Upper lobe of left lung (tissue), 4 donors: ENCODE results near the gene PDE8A.

Source experiments
- POLR2A ChIP-seq, 4 donors: fragments of 450-650 bp; IDR thresholded peaks; one replicate each; pipeline ENCODE4 v1.5.1; 2016 to 2017; ENCODE audit warnings: antibody characterized with exemption in 4 of 4, mild to moderate bottlenecking in 2 of 4
- POLR2AphosphoS5 ChIP-seq, 2 donors: sonication (generic); formaldehyde crosslinking; IDR thresholded peaks; one replicate each; pipeline ENCODE4 v1.5.1; 2017; ENCODE audit warnings: antibody characterized with exemption in 2 of 2
- TF ChIP-seq, protein P1 (sequence below), 6 experiments: fragments of 450-650 bp in 4 of 6; fragments of 200-600 bp in 2 of 6; sonication (generic) in 2 of 6; IDR thresholded peaks; one replicate each; pipeline ENCODE4 v1.5.1; 2016 to 2019; ENCODE audit warnings: antibody characterized with exemption in 6 of 6

DNA sequence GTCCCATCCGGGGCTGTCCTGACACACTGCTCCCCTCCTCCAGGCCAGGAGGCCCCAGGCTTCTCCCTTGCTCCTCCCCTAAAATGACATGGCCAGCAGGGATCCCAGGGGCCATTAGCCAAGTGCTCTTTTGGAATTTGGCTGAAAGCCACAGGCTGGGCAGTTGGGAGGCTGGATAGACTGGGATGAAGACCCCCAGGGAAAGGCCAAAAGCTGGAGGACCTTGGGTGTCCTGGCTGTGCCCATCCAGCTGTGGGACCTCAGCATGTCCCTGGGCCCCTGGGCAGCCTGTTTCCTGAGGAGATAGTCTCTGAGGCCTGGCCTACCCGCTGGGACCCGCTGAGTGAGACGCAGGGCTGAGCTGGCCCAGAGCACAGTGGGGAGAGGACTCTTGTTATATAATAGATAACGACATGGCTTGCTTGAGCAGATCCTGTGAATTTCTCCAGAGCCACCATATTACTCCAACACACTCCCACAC is 5.7 kb upstream of the PDE8A start:
- TF ChIP-seq, protein P1, sequence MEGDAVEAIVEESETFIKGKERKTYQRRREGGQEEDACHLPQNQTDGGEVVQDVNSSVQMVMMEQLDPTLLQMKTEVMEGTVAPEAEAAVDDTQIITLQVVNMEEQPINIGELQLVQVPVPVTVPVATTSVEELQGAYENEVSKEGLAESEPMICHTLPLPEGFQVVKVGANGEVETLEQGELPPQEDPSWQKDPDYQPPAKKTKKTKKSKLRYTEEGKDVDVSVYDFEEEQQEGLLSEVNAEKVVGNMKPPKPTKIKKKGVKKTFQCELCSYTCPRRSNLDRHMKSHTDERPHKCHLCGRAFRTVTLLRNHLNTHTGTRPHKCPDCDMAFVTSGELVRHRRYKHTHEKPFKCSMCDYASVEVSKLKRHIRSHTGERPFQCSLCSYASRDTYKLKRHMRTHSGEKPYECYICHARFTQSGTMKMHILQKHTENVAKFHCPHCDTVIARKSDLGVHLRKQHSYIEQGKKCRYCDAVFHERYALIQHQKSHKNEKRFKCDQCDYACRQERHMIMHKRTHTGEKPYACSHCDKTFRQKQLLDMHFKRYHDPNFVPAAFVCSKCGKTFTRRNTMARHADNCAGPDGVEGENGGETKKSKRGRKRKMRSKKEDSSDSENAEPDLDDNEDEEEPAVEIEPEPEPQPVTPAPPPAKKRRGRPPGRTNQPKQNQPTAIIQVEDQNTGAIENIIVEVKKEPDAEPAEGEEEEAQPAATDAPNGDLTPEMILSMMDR (IDR thresholded peaks at IDR 0.05), result no peak
- TF ChIP-seq POLR2AphosphoS5 (IDR thresholded peaks at IDR 0.05) (no peak), POLR2A (IDR thresholded peaks at IDR 0.05) (no peak)
